SK-N-SH (cell line): ENCODE results near the gene C16orf96. TPM values are rescaled to one million over a fixed set of nuclear protein-coding genes. Genes with fewer than 3 reads are reported as not detected.

Experiments
- CTCF ChIA-PET: fragments of 300-600, 350-600 bp; formaldehyde crosslinking; extraction: SDS; loops from one replicate; lab custom pipeline; 2021; lab: Yijun Ruan, JAX
- POLR2A ChIA-PET: fragments of 350-600 bp; sonication (Branson Sonifier 250); formaldehyde crosslinking; extraction: SDS; loops from one replicate; lab custom pipeline; 2020; ENCODE audit warnings: antibody characterized with exemption, inconsistent platforms; lab: Yijun Ruan, JAX
- DNase-seq: peaks from one replicate; pipeline ENCODE4 v3.0.0; 2012
- H2AFZ ChIP-seq: fragments of 200-600 bp; sonication (generic); 2 replicates; pipeline ENCODE4 v1.8.1; 2016; ENCODE audit warnings: antibody characterized with exemption, mild to moderate bottlenecking, low read depth
- H3F3A ChIP-seq: fragments of 200-600 bp; sonication (generic); replicated peaks from 2 replicates; pipeline ENCODE3; 2016; ENCODE audit warnings: antibody characterized with exemption, mild to moderate bottlenecking; ENCODE audit not compliant: insufficient read depth
- H3K27ac ChIP-seq, 2 experiments: fragments of 200-500 bp in 1 of 2; fragments of 200-600 bp in 1 of 2; sonication (Bioruptor generic) in 1 of 2; sonication (generic), shearing (Covaris generic) in 1 of 2; 2 replicates each; pipeline versions ENCODE4 v1.5.1 to v1.6.1; 2014 to 2016; ENCODE audit warnings: low read depth in 2 of 2, inconsistent platforms in 1 of 2, low read length in 1 of 2, mild to moderate bottlenecking in 1 of 2, mixed read lengths in 1 of 2
- H3K27me3 ChIP-seq: fragments of 200-600 bp; sonication (generic), shearing (Covaris generic); 2 replicates; pipeline ENCODE4 v1.6.1; 2016; ENCODE audit warnings: mixed run types; ENCODE audit not compliant: insufficient read depth
- H3K36me3 ChIP-seq, 2 experiments: fragments of 200-500 bp in 1 of 2; fragments of 200-600 bp in 1 of 2; sonication (Bioruptor generic) in 1 of 2; sonication (generic) in 1 of 2; replicated peaks in 1 of 2; 2 replicates each; pipeline versions ENCODE3 to v1.5.1; 2014 to 2016; ENCODE audit warnings: low read length in 1 of 2, mild to moderate bottlenecking in 1 of 2; ENCODE audit not compliant: insufficient read depth in 2 of 2, control insufficient read depth in 1 of 2
- H3K4me1 ChIP-seq, 2 experiments: fragments of 200-500 bp in 1 of 2; fragments of 200-600 bp in 1 of 2; sonication (Bioruptor generic) in 1 of 2; sonication (generic), shearing (Covaris generic) in 1 of 2; 2 replicates each; pipeline versions ENCODE4 v1.5.1 to v1.6.1; 2014 to 2016; ENCODE audit warnings: low read depth in 1 of 2, low read length in 1 of 2, mixed run types in 1 of 2; ENCODE audit not compliant: insufficient read depth in 2 of 2, control insufficient read depth in 1 of 2
- H3K4me2 ChIP-seq: fragments of 200-600 bp; sonication (generic), shearing (Covaris generic); 2 replicates; pipeline ENCODE4 v1.6.1; 2017; ENCODE audit warnings: mixed run types
- H3K4me3 ChIP-seq, 2 experiments: fragments of 200-500 bp in 1 of 2; fragments of 200-600 bp in 1 of 2; sonication (Bioruptor generic) in 1 of 2; sonication (generic), shearing (Covaris generic) in 1 of 2; 2 replicates each; pipeline versions ENCODE4 v1.5.1 to v1.8.1; 2014 to 2016; ENCODE audit warnings: low read depth in 2 of 2, inconsistent platforms in 1 of 2, low read length in 1 of 2, mild to moderate bottlenecking in 1 of 2, mixed read lengths in 1 of 2, moderate library complexity in 1 of 2
- H3K79me2 ChIP-seq: fragments of 200-600 bp; sonication (generic); 2 replicates; pipeline ENCODE4 v1.8.1; 2017; ENCODE audit warnings: mild to moderate bottlenecking; ENCODE audit not compliant: insufficient read depth
- H3K9ac ChIP-seq: fragments of 200-600 bp; sonication (generic); 2 replicates; pipeline ENCODE4 v1.6.1; 2017; ENCODE audit warnings: mixed run types
- H3K9me2 ChIP-seq: fragments of 200-600 bp; sonication (generic); 2 replicates; pipeline ENCODE4 v1.6.1; 2017; ENCODE audit warnings: mixed run types
- H3K9me3 ChIP-seq: fragments of 200-600 bp; sonication (generic); 2 replicates; pipeline ENCODE4 v1.6.1; 2017; ENCODE audit warnings: mixed run types, mild to moderate bottlenecking, moderate library complexity
- H4K20me1 ChIP-seq: fragments of 200-600 bp; sonication (generic); 2 replicates; pipeline ENCODE4 v1.6.1; 2017; ENCODE audit warnings: mild to moderate bottlenecking, mixed run types; ENCODE audit not compliant: insufficient read depth
- CTCF ChIP-seq: fragments of 200-600 bp; sonication (generic); IDR thresholded peaks from 2 replicates; pipeline ENCODE4 v1.6.1; 2017; ENCODE audit warnings: antibody characterized with exemption, mild to moderate bottlenecking, moderate library complexity
- EP300 ChIP-seq, 2 experiments: IDR thresholded peaks; 2 replicates each; pipeline versions ENCODE4 v1.4.0 to v1.6.1; 2012; ENCODE audit warnings: borderline replicate concordance in 1 of 2, low read depth in 1 of 2, low read length in 1 of 2
- FOSL2 ChIP-seq: IDR thresholded peaks from 2 replicates; pipeline ENCODE4 v1.4.0; 2012; ENCODE audit warnings: low read depth, mild to moderate bottlenecking, moderate library complexity, borderline replicate concordance
- FOXJ3 ChIP-seq: sonication (generic); formaldehyde crosslinking; IDR thresholded peaks from 2 replicates; pipeline ENCODE4 v1.5.1; 2020; ENCODE audit warnings: mild to moderate bottlenecking, missing genetic modification reagents
- GABPA ChIP-seq: IDR thresholded peaks from 2 replicates; pipeline ENCODE4 v1.4.0; 2012; ENCODE audit warnings: low read depth, mild to moderate bottlenecking
- GATA2 ChIP-seq: sonication (generic); formaldehyde crosslinking; IDR thresholded peaks from 2 replicates; pipeline ENCODE4 v1.5.0; 2020; ENCODE audit warnings: mild to moderate bottlenecking, missing genetic modification reagents
- JUND ChIP-seq: IDR thresholded peaks from 2 replicates; pipeline ENCODE4 v1.4.0; 2012
- REST ChIP-seq: IDR thresholded peaks from 2 replicates; pipeline ENCODE4 v1.6.1; 2012; ENCODE audit warnings: mild to moderate bottlenecking, low read depth, low read length, moderate library complexity
- RFX5 ChIP-seq: IDR thresholded peaks from 2 replicates; pipeline ENCODE4 v1.6.1; 2012; ENCODE audit warnings: mild to moderate bottlenecking, improper control_type of control experiment, low read length
- RXRA ChIP-seq: IDR thresholded peaks from 2 replicates; pipeline ENCODE4 v1.4.0; 2012; ENCODE audit warnings: low read depth, mild to moderate bottlenecking, borderline replicate concordance
- SIN3A ChIP-seq: IDR thresholded peaks from 2 replicates; pipeline ENCODE4 v1.6.1; 2012; ENCODE audit warnings: low read depth, mild to moderate bottlenecking, low read length, moderate library complexity, borderline replicate concordance
- SMC3 ChIP-seq: IDR thresholded peaks from 2 replicates; pipeline ENCODE4 v1.6.1; 2012; ENCODE audit warnings: low read depth, low read length, improper control_type of control experiment
- TCF12 ChIP-seq: IDR thresholded peaks from 2 replicates; pipeline ENCODE4 v1.4.0; 2012
- YY1 ChIP-seq: IDR thresholded peaks from 2 replicates; pipeline ENCODE4 v1.4.0; 2012; ENCODE audit warnings: low read depth, mild to moderate bottlenecking
- WGBS: methylation state at CpG from one replicate; pipeline ENCODE4 v1.1.6; 2017; ENCODE audit warnings: low lambda C conversion rate; 5-methylcytosine and 5-hydroxymethylcytosine counted together
- polyA plus RNA-seq, 3 experiments: library from polyadenylated mRNA; depleted of rRNA; stranded (reverse); fragments of >200 nt; gene quantifications; 2 replicates each; pipeline ENCODE4 v1.2.3, GENCODE V29; 2012
- TF ChIP-seq, protein P1 (sequence below): IDR thresholded peaks from 2 replicates; pipeline ENCODE4 v1.4.0; 2012; ENCODE audit warnings: low read depth, borderline replicate concordance
- TF ChIP-seq, protein P2 (sequence below): fragments of 150-350 bp; IDR thresholded peaks from 2 replicates; pipeline ENCODE4 v1.6.1; 2017; ENCODE audit warnings: antibody characterized with exemption, low read length, low read depth, borderline replicate concordance
- TF ChIP-seq, protein P3 (sequence below): IDR thresholded peaks from 2 replicates; pipeline ENCODE4 v1.4.0; 2012; ENCODE audit warnings: low read depth

Gene C16orf96
- polyA plus RNA-seq (2012; rRNA removed) = 0.05 TPM in 2 replicates
- 0.04 and 0.05 TPM in 2 replicates for polyA plus RNA-seq (2012; cell fraction: cytosol; rRNA removed)
- polyA plus RNA-seq (2012; cell fraction: nucleus; rRNA removed) = 0.41 and 0.47 TPM in 2 replicates

DNA sequence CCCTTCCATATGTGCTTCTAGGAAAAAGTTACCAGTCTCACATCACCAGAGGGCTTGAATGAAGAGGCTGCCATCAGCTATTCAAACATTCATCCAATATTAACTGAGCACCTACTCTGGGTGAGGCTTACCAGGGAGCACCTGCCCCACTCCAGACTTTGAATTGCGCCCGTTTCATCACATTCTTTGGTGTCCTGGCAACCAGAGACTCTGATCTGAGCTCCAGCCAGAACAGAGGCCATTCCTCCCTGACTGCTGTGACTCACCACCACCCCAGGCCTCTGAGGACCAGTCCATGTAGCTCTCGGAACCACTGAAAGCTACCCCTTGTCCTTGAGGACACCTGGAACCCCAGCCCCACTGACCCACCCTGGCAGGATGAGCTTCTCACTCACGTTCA, at the start of gene C16orf96:
Gene C16orf96, plus strand, starts transcription at position 229 of the 400 bp plus-strand sequence. Its CDS starts 150 bp downstream, at position 379.
- no peaks in the 10 kb centered on the region for H4K20me1 ChIP-seq
- H3K9ac ChIP-seq = no peak within 1 kb of the TSS
- H3K9me2 ChIP-seq = no peaks in the 10 kb centered on the region
- H3K4me1 ChIP-seq = no peaks in the 10 kb centered on the region
- DNase-seq = no peak
- CTCF ChIA-PET = interaction anchor here (0.7 to 2.3 kb wide), 4 partner anchors 12 to 50 kb away, joined by 3 to 17 read pairs (median 7); partner anchors contain the start of gene CDIP1
- WGBS = 100% methylated on average over 1 of the region's 4 CpGs
- POLR2A ChIA-PET = interaction anchor here (0.5 kb wide), 1 partner anchor 32 kb away, joined by 3 read pairs; no protein-coding TSS in a partner anchor
- no peak within 1 kb of the TSS for H3K27ac ChIP-seq
- no peak within 1 kb of the TSS for H3K4me2 ChIP-seq
- no peak within 1 kb of the TSS for H2AFZ ChIP-seq
- no peak within 1 kb of the TSS for H3K4me3 ChIP-seq
- TF ChIP-seq RXRA (no peak), GATA2 (no peak), YY1 (no peak), JUND (no peak), SIN3A (no peak), FOSL2 (no peak), RFX5 (no peak), GABPA (no peak), REST (no peak), TCF12 (no peak), CTCF (no peak), FOXJ3 (CRISPR knock-in tag) (no peak), EP300 (IDR thresholded peaks at IDR 0.05; ENCODE audit: borderline replicate concordance in 1 of 2, low read depth in 1 of 2, low read length in 1 of 2) (no peak), SMC3 (no peak)
- TF ChIP-seq, protein P1, sequence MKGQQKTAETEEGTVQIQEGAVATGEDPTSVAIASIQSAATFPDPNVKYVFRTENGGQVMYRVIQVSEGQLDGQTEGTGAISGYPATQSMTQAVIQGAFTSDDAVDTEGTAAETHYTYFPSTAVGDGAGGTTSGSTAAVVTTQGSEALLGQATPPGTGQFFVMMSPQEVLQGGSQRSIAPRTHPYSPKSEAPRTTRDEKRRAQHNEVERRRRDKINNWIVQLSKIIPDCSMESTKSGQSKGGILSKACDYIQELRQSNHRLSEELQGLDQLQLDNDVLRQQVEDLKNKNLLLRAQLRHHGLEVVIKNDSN = no peak
- TF ChIP-seq, protein P2, sequence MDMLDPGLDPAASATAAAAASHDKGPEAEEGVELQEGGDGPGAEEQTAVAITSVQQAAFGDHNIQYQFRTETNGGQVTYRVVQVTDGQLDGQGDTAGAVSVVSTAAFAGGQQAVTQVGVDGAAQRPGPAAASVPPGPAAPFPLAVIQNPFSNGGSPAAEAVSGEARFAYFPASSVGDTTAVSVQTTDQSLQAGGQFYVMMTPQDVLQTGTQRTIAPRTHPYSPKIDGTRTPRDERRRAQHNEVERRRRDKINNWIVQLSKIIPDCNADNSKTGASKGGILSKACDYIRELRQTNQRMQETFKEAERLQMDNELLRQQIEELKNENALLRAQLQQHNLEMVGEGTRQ = no peak
- TF ChIP-seq, protein P3, sequence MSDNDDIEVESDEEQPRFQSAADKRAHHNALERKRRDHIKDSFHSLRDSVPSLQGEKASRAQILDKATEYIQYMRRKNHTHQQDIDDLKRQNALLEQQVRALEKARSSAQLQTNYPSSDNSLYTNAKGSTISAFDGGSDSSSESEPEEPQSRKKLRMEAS = no peak
- H3K36me3 ChIP-seq = no peaks in the 10 kb centered on the region
- H3K27me3 ChIP-seq = no peaks in the 10 kb centered on the region; the same call in 1 of the 2 replicates
- H3F3A ChIP-seq = no peaks in the 10 kb centered on the region
- H3K79me2 ChIP-seq = no peaks in the 10 kb centered on the region
- H3K9me3 ChIP-seq = no peaks in the 10 kb centered on the region
